ENCODE results near the gene ELP4.

DNA sequence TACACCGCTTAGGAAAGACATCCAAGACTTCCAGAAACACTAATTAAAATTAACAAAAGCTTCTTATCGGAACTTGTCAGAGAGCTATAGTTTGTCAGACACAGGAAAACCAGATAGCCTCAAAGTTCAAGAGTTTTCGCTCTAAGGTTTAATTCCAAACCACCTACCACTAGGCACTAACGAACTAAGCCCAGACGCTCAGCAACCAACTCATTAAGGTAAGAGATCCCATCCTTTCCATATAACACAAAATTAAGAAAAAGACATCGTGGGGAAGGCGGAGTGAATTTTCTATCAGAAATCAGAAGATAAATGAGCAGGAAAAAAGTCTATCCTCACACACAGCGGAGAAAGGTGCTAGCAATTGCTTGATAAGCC is 527 bp upstream of the ELP4 start:
- TF ChIP-seq POLR2A (IDR thresholded peaks at IDR 0.05), result no peak
- TF ChIP-seq, protein P1, sequence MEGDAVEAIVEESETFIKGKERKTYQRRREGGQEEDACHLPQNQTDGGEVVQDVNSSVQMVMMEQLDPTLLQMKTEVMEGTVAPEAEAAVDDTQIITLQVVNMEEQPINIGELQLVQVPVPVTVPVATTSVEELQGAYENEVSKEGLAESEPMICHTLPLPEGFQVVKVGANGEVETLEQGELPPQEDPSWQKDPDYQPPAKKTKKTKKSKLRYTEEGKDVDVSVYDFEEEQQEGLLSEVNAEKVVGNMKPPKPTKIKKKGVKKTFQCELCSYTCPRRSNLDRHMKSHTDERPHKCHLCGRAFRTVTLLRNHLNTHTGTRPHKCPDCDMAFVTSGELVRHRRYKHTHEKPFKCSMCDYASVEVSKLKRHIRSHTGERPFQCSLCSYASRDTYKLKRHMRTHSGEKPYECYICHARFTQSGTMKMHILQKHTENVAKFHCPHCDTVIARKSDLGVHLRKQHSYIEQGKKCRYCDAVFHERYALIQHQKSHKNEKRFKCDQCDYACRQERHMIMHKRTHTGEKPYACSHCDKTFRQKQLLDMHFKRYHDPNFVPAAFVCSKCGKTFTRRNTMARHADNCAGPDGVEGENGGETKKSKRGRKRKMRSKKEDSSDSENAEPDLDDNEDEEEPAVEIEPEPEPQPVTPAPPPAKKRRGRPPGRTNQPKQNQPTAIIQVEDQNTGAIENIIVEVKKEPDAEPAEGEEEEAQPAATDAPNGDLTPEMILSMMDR (IDR thresholded peaks at IDR 0.05), result no peak
